GM21786 (cell line): ENCODE measurements around the gene CDKN2AIP.
A peak's percentile ranks its signal among the peaks of the same experiment; 100 is the strongest.
"Not testable (repeated sequence)": the region's sequence is repeated elsewhere in the genome, so short reads cannot be mapped to it uniquely, and the experiment has no call there.

Experiments
- ATAC-seq: cut with Tn5 transposase; IDR thresholded peaks from one replicate; pipeline ENCODE4 v1.9.1; 2021; ENCODE audit not compliant: unreplicated experiment

CDKN2AIP gene

DNA sequence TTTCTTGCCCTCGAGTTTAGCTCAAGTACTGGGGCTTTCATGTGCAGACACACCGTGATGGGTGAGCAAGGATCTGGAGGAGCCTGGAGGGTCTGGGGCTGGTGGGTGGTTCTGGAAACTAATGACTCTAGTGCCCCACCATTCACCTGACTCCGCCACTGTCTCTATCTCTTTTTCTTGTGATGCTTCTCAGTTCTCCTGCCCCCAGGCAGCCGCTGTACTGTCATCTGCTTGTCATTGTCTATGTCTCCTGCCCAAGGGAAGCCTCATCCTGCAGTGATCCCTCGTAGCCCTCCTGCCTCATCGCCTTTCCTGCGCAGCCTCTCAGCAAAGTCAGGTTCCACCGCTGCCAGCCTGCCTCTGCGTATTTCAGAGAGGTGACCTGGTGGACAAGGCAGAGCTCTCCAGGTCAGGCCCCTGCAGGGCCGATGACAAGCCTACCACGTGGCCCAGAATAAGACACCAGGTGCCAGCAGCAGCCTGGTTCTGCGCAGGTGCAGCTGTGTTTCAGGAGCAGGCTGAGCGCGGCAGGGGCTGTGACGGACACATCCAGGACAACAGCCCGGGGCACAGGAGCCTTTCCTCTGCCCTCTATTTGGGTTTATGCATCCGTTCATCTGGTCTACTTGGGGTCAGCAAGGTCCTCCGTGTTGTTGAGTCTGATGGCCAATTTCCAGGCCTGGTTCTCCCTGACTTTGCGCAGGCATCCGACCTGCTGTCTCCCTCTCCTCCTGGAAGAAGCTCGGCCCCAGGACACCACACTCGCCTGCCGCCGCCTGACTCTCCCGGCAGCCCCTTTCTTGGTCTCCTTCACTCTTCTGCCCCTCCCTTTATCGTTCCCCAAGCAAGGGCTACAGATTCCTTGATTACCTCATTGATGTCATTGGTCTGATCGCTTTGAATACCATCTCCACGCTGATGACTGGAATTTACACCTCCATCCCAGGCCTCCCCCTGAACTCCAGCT is 30.9 kb upstream of the CDKN2AIP start:
- no peak for ATAC-seq

DNA sequence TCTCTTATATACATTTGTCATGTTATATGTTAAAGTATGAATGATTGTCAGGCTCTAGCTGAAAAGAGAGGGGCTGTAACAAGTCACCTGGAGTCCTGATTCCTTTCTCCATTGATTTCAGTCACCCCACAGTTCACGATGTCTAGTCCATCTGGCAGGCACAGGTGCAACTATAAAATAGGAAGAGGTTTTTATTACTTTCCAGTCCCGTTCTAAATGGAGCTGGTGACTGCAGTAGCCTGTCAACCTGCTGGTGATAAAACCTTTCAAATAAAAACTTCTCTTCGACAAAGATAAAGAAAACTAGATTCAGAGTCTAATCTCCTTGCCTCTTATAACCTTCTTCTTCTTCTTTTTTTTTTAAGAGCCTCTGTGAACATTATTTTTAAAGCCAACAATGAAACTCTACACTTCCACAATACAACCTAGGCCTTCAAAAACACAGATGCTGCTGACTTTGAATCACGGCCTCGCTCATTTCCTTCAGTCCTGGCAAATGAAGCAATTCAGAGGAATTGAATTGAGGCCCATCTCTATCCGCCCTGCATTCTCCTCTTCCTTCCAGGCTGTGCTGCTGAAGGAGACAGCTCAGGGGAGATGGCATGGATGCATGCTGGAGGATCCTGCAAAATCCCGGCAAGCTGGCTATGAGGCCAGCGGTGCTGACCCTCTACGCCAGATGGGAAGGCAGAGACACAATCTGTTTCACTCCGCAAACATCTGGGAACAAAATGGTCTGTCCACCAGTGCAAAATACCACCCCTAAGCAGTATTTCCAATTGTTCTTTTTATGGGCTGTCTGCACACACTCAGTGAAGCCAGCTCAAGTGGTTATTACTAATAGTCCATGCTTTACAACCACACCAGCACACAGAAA is 27.3 kb upstream of the CDKN2AIP start:
- ATAC-seq, result no peak

DNA sequence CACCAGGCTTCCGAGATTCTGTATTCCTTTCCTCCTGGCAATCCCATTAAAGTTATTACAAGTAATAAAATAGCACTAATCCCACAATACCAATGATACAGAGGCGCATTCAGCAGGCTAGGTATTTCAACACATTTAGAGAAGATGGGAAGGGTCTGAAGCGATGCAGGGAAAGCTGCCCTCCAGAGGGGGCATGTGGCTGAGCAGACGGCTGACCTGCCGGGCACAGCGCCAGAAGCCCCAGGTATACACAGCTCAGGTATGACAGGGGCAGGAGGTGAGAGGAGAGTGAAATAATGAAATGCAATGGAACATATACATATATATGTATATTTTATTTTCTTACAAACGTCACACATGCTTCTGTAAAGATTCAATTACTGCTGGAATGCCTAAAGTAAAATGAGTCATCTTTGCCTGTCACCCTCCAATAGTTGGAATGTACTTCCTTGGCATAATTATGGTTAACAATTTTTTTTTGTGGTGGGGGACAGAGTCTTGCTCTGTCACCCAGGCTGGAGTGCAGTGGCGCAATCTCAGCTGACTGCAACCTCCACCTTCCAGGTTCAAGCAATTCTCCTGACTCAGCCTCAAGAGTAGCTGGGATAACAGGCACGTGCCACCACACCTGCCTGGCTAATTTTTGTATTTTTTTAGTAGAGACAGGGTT is 21.3 kb upstream of the CDKN2AIP start:
- no peak for ATAC-seq

DNA sequence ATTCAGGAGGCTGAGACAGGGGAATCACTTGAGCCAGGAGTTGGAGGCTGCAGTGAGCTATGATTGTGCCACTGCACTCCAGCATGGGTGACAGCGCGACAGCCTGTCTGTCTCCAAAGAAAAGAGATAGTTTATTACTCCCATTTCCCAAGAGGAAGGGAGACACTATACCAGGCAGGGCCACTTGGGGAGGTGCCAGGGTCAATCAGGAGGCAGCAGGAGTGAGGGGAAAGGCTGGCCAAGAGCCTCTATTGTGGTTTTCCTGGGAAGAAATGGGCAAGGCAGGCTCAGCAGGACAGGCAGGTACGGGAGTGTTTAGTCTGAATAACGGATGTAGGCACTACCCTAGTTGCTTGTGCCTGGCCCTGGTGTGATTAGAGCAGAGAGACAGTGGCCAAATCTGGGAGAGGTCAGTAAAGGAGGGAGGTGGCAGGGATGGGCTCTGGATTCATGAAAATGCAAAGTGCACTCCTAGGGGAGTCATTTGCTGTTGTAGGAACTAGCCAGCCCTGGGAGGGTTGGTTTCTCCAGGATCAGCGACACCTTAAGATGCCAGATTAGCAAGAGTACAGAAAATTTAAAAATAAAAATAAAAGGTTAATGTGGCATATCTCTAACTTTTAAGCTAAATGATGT is 20.2 kb upstream of the CDKN2AIP start:
- ATAC-seq, result no peak

DNA sequence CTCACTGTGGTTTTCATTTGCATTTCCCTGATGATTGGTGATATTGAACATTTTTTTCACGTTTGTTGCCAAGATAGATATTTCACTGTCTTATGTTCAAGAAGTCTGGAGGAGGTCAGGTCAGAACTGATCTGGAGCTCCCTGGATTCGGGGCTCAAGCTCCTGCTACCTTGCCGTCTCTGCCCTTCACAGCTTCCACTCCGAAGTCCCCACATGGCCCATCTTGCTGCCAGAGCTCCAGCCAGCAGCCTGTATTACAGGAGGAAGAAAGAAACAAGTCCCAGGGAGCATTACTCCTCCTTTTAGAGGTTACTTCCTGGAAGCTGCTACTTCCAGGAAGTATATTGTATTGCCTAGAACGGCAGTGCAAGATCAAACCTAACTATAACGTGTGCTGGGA is 17.9 kb upstream of the CDKN2AIP start:
- no peak for ATAC-seq

DNA sequence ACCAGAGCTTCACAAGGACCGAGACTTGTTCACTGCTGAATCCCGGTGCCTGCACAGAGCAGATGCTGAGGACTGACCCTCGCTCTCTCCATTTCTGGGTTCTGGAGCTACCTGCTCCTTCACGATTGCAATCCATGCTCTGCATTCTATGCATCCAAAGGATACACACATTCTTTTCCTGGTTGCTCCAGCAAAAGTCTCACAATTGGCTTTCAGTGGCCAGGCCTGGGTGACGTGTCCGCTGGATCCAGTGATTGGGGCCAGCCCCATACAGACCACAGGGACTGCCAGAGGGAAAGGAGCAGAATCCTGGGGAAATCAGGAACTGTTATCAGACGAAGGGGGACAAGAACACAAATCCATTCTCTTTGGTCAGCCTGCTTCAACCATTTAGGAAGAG is 14.9 kb upstream of the CDKN2AIP start:
- no peak for ATAC-seq

DNA sequence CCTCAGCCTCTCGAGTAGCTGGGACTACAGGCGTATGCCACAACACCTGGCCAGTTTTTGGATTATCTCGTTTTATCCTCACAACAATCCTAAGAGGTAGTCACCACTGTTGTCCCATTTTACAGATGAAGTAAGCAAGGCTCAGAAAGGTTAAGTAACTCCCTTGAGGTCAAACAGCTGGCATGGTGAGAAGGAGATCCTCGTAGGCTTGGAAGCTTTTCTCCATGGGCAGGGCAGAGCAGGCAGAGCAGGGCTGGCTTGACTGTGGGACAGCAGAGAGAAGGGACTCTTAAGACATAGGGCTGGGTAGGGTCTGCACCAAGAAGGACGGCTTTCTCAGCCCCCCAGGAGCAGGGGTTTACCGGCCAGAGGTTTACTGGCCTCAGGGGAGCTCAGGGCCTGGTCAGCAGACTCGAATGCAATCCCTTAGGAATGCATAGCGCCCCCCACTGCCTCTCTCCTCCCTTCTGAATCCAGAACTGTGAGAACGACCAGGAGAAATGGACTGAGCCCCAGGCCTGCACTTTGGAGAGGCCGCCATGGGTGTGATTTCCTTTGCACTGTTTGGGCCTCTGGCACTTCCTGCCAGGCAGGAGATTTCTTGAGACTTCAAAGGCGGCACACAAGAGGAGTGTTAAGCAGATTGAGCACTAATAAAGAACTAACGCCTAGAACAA is 14.0 kb upstream of the CDKN2AIP start:
- ATAC-seq, result no peak

DNA sequence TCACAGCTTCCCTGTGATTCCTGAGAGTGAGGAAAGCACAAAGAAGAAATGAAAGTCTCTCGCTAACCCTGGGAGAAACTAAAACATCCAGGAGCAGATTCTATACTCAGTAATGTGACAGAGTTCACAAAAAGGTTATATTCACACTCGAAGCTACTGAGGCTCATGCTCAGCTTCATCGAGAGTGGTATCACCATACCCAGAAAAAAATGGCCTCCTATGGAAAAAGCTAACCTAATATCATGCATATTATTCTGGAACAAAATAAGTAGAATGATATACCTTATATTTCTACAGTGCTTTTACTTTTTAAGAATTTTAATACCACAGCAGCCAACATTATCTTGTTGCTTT is 13.5 kb upstream of the CDKN2AIP start:
- ATAC-seq, result no peak

DNA sequence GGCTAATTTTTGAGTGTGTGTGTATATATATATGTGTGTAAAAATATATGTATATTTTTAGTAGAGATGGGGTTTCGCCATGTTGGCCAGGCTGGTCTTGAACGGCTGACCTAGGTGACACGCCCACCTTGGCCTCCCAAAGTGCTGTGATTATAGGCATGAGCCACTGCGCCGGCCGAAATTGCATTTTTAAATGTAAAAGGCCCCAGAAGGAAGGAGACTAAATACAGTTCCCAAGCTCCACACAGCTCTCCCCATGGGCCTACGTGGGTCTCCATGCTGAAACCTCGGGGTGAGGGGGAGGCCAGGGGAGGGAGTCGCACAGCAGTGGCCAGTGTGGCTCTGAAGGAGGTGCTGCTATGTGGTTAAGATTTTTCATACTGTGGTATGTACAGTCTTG is 12.8 kb upstream of the CDKN2AIP start:
- ATAC-seq, result no peak

DNA sequence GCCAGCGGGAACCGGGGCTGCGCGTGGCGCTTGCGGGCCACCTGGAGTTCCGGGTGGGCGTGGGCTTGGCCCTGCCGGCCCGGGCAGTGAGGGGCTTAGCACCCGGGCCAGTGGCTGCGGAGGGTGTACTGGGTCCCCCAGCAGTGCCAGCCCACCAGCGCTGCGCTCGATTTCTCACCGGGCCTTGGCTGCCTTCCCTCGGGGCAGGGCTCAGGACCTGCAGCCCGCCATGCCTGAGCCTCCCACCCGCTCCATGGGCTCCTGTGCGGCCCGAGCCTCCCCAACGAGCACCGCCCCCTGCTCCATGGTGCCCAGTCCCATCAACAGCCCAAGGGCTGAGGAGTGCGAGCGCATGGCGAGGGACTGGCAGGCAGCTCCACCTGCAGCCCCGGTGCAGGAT is 11.3 kb upstream of the CDKN2AIP start:
- ATAC-seq, result not testable (repeated sequence)

DNA sequence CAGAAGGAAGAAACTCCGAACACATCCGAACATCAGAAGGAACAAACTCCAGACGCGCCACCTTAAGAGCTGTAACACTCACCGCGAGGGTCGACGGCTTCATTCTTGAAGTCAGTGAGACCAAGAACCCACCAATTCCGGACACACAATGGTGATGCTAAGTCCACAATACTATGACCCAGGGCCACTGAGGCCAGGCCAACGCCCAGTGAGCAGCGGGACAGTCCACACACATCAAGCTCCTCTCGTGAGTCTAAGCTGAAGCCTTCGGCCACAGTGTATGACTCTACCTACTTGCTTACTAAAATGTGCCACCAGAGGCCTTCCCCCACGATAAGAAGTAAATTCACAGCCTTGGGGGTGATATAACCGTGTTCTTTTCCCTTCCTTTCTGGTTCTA is 10.2 kb upstream of the CDKN2AIP start:
- no peak for ATAC-seq

DNA sequence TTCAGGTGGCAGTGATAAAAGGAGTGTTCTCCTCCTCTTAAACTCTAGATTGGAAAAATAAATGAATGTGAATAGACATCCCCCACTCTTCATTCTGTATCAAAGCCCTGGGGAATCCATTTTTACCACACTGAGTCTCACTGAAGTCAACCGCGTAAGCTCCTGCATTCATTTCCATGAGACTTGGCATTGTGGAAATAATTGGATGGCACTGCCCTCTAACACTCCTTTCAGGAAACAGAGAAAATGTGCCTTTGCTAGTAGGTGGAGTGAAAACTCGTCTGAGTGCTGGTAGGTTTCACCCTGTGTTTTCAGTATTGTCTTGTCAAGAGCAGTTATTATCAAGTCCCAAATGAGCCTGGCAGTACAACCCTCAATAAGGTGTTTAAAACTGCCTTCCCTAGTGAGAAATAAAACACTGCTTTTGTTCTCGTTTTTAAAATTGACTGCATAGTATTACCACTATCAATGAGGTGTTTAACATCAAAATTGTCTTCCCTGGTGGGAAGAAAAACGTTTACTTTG is 9.7 kb upstream of the CDKN2AIP start:
- ATAC-seq, result no peak

DNA sequence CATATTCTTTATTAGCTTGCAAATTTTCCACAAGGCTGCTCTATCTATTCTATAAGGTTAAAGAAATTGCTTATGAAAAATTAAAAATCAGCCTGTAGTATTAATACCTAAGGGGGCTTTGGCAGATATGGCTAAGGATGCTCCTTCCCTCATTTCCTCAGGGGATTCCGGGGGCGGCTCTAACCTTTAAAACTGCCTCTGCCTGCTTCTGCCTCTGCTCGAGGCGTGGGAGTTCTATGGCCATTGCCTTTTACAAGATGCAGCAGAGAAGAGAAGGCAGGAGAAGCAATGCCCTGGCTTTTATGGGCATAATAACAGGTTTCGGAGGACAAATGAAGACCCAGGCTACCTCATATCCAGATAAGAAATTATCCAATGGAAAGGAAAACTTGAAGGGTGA is 8.6 kb upstream of the CDKN2AIP start:
- ATAC-seq, result no peak

DNA sequence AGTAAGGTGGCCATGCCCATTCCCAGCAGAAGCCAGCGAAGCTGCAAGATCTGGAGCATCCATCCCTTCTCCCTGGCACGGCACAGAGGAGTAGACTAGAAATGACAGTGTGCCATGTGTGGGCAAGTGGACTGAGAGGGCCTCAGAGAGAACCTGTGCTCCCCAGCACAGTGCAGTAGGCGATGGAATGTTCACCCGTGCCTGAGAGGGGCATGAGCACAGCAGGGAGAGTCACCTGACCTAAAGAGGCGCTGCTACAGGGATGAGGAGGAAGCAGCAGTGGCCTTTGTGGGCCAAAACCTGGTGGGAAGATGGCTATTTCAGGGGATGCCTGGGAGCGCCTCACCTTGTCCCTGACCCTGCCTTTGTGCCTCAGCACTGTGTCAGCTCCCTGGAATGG is 8.0 kb upstream of the CDKN2AIP start:
- ATAC-seq, result no peak

DNA sequence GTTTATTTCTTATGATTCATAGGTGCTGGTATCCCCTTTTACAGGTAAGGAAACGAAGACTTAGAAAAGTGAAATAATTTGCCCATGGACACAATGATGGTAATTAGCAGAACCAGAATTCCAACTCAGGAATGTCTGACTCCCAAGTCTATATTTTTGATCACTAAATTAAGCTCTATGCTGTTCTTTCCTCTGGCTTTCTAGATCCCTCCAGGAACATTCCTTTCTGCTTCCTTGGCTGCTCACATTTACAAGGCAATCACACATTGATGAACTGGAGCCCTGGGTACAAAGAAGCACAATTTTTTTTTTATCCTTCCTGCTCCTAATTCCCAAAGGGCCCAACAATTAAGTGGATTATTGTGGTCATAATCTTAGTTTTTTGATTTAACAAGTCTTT is 7.0 kb upstream of the CDKN2AIP start:
- no peak for ATAC-seq

DNA sequence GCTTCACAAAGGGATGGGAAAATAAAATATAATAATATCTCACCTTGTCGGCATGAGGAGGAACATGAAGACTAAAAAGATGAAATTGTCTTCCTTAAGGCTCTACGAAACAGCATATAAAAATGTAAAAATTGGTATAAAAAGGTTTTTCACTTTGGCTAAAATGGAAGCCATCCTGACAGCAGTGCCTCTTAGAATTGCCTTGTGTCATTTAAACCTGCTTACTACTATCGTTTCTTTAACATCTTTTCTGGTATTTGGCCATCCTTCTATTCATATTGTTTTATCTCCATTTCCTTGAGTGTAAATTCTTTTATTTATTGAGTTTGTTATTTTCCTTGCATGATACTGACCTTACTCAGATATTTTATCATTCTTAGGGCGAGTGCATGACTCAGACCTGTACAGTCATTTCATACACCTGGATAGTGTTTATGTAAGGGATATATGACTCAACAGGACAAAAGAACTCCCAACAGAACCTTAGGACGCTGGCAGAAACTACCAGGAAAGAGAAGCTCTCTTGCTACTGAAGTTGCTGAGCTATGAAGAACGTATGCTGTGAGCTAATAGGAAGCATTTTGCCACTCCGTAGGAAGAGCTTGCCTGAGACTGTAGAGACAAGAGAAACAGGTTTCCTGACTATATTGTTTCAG is 5.8 kb upstream of the CDKN2AIP start:
- ATAC-seq, result no peak

DNA sequence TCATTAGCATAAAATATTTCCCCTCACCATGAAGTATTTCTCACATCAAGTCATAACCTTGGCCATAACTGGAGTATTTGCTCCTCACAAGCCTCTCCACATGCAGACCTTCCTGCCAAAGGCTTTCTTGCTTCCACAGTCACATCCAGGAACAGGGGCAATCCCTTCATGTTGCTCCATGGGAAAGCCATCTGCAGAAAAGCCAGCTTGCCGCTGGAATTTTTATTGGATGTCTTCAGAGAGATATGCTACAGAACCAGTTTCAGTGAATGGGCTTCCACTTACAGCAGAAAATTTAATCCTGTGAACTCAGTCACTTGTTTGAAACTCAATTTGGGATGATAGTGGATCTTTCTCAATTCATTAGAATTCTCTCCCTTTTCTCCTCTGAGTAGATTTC is 3.2 kb upstream of the CDKN2AIP start:
- ATAC-seq, result no peak

DNA sequence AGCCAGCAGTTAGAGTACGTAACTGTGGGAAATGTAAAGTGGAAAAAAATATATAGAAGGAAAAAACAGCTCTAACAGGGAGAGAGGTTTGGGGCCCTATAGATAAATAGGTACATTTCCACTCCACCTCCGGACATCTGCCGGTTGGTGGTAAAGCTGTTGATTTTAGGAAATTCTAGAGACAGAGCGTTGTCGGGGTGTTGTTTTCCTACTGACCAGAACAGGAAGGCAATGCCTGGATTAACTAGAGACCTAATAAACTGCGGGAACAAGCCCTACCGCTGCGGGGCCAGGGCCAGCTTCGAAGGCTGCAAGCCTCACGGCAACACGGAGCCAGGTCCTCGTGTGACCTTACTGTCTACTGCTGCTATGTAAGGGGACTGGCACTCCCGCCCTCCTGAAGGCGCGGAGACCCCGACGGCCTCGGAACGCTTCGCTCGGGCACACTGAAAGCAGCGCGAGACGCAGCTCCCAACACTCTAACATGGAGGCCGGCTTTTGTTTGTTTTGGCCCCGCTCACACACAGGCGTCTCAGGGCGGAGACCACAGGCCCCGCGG is 702 bp upstream of the CDKN2AIP start:
- ATAC-seq, result no peak

DNA sequence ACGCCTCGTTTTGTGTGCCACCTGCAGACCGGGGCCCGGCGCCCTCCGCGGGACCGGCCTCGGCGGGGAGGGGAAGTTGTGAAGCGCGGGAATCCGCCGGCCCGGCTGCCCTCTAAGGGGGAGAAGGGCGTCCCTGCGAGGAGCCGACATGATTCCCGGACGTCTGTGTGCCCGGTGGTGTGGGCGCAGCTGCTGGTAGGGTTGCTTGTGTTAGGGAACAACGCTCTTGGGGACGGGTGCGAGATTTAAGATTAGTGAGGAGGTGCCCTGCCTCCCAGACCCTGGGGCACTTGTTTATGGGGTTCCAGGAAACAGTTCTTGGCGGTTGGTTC is 627 bp downstream of the CDKN2AIP start:
- ATAC-seq, result peak; percentile 22

DNA sequence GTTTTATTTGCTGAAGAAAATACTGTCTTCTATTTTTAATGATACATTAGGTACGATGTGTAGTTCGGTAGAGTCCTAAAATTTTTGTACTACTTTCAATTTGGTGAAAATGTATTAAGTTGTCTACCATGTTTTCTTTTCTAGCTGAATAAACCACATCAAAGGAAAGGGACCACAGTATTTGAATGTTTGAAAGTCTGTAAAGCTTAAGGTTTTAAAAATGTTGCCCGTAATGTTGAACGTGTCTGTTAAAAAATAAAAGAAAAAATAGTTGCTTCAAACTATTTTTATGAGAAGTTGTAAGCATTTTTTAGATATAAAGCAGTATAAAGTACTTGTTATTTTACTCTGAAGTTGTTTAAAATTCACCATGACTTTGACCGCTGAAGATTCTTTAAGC is 3.2 kb downstream of the CDKN2AIP start:
- ATAC-seq, result no peak
